Neural crest cell (in vitro differentiated cells): ENCODE data around the gene ADRB2. TPM values are rescaled to one million over a fixed set of nuclear protein-coding genes. Genes with fewer than 3 reads are reported as not detected.
"Not testable (repeated sequence)": the region's sequence is repeated elsewhere in the genome, so short reads cannot be mapped to it uniquely, and the experiment has no call there.

Source experiments
- DNase-seq: peaks from one replicate; pipeline ENCODE4 v3.0.0; 2021; ENCODE audit warnings: low read depth, mixed read lengths, low spot score
- H3K27ac Mint-ChIP-seq: one replicate; pipeline ENCODE4 v1.8.0; 2021; ENCODE audit warnings: mild to moderate bottlenecking, mixed read lengths; ENCODE audit not compliant: unreplicated experiment
- H3K27me3 Mint-ChIP-seq: 2 replicates; pipeline ENCODE4 v1.8.0; 2021; ENCODE audit warnings: low read depth, mild to moderate bottlenecking, mixed read lengths
- H3K36me3 Mint-ChIP-seq: 2 replicates; pipeline ENCODE4 v1.8.0; 2021; ENCODE audit warnings: low read depth, mild to moderate bottlenecking, mixed read lengths
- H3K4me1 Mint-ChIP-seq: 2 replicates; pipeline ENCODE4 v1.8.0; 2021; ENCODE audit warnings: mixed read lengths
- H3K4me3 Mint-ChIP-seq: one replicate; pipeline ENCODE4 v1.8.0; 2021; ENCODE audit warnings: mild to moderate bottlenecking, mixed read lengths
- H3K9me3 Mint-ChIP-seq: 2 replicates; pipeline ENCODE4 v1.8.0; 2021; ENCODE audit warnings: mixed read lengths
- CTCF ChIP-seq: fragments of 200-600 bp; sonication (generic); conservative IDR thresholded peaks from 2 replicates; pipeline ENCODE4 v1.5.0; 2021; ENCODE audit warnings: antibody characterized with exemption, mild to moderate bottlenecking
- total RNA-seq: library from RNA; stranded (reverse); gene quantifications from 2 replicates; pipeline ENCODE4 v1.2.1, GENCODE V29; 2021

The ADRB2 gene
- total RNA-seq, 1 donor from 2014 or later, result 0.16 TPM

GRCh38 chr5:148796936-148797335 lies 29.5 kb upstream of the ADRB2 start:
- Mint-ChIP-seq H3K27ac (no peak overlapping the region), H3K4me3 (no peak overlapping the region), H3K4me1 (no peaks in the 10 kb centered on the region), H3K9me3 (no peaks in the 10 kb centered on the region), H3K36me3 (no peaks in the 10 kb centered on the region), H3K27me3 (no peaks in the 10 kb centered on the region)
- no peak for DNase-seq
- TF ChIP-seq CTCF, result no peak

- Mint-ChIP-seq H3K4me1 (no peaks in the 10 kb centered on the region), H3K27me3 (peaks cover 3% of the 10 kb centered on the region)
Observed at GRCh38 chr5:148798786-148799185, 27.6 kb upstream of the ADRB2 start.

GRCh38 chr5:148799737-148800527 lies 26.5 kb upstream of the ADRB2 start:
- no peaks in the 10 kb centered on the region for H3K4me1 Mint-ChIP-seq
- no peak overlapping the region for H3K27ac Mint-ChIP-seq
- no peaks in the 10 kb centered on the region for H3K36me3 Mint-ChIP-seq
- DNase-seq, result no peak
- H3K27me3 Mint-ChIP-seq, result peaks cover 3% of the 10 kb centered on the region
- TF ChIP-seq CTCF, result no peak
- no peak overlapping the region for H3K4me3 Mint-ChIP-seq
- H3K9me3 Mint-ChIP-seq, result no peaks in the 10 kb centered on the region

More at GRCh38 chr5:148798786-148799185, 27.6 kb upstream of the ADRB2 start:
- Mint-ChIP-seq H3K27ac (no peak overlapping the region), H3K9me3 (no peaks in the 10 kb centered on the region), H3K4me3 (no peak overlapping the region), H3K36me3 (no peaks in the 10 kb centered on the region)
- DNase-seq, result no peak
- TF ChIP-seq CTCF, result no peak

- DNase-seq, result no peak
- TF ChIP-seq CTCF, result no peak
- Mint-ChIP-seq H3K4me3 (no peak overlapping the region), H3K36me3 (no peaks in the 10 kb centered on the region), H3K4me1 (peaks cover 8% of the 10 kb centered on the region), H3K27ac (no peak overlapping the region), H3K27me3 (peaks cover 3% of the 10 kb centered on the region), H3K9me3 (no peaks in the 10 kb centered on the region)
Observed at GRCh38 chr5:148801682-148802276, 24.6 kb upstream of the ADRB2 start.

- not testable (repeated sequence) for DNase-seq, H3K4me3 Mint-ChIP-seq, H3K27ac Mint-ChIP-seq, H3K9me3 Mint-ChIP-seq, H3K36me3 Mint-ChIP-seq, H3K4me1 Mint-ChIP-seq, H3K27me3 Mint-ChIP-seq
Observed at GRCh38 chr5:148803451-148803850, 23.0 kb upstream of the ADRB2 start.

GRCh38 chr5:148804393-148804792 lies 22.0 kb upstream of the ADRB2 start:
- peaks cover 12% of the 10 kb centered on the region for H3K4me1 Mint-ChIP-seq
- no peak overlapping the region for H3K27ac Mint-ChIP-seq
- H3K36me3 Mint-ChIP-seq, result no peaks in the 10 kb centered on the region
- no peak for TF ChIP-seq CTCF
- no peak overlapping the region for H3K4me3 Mint-ChIP-seq
- H3K27me3 Mint-ChIP-seq, result peaks cover 3% of the 10 kb centered on the region
- DNase-seq, result no peak
- H3K9me3 Mint-ChIP-seq, result no peaks in the 10 kb centered on the region
